GM23248 (cell line): Measurements from ENCODE around the gene NPS.

ENCODE experiments used
- EZH2 ChIP-seq: fragments of 200-600 bp; sonication (generic); IDR thresholded peaks from 2 replicates; pipeline ENCODE4 v1.6.1; 2018; ENCODE audit warnings: antibody characterized with exemption, mild to moderate bottlenecking; ENCODE audit not compliant: insufficient read depth, poor library complexity, severe bottlenecking
- EZH2phosphoT487 ChIP-seq: fragments of 200-600 bp; sonication (generic); IDR thresholded peaks from 2 replicates; pipeline ENCODE4 v1.6.1; 2018; ENCODE audit warnings: antibody characterized with exemption, moderate library complexity, mild to moderate bottlenecking, low read depth; ENCODE audit not compliant: insufficient read depth

DNA sequence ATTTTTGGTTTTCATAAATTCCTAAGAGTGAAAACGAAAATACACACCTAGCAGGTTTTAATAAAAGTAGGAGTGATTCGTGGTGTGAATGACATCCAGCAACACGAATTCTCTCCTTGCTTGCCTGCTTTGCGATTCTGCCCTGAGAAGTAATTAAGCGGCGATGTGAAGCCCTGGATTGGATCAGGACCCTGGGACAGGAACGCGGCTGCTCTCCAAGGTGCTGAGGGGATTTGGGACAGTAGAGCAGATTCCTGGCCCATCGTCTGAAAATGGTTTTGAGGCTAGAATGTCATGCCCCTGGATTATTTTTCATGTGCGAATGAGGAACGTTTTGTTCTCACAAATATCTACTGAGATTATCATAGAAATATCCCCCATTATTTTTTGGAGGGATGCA is 7.8 kb downstream of the NPS start:
- TF ChIP-seq EZH2 (no peak), EZH2phosphoT487 (no peak)
